Osteoblast (primary cell): ENCODE results near the gene BMP15. TPM values are rescaled to one million over a fixed set of nuclear protein-coding genes. Genes with fewer than 3 reads are reported as not detected.

ENCODE experiments used
- DNase-seq: peaks from one replicate; pipeline ENCODE4 v3.0.0; 2011; ENCODE audit warnings: low spot score, mixed read lengths; ENCODE audit not compliant: insufficient read length; ENCODE audit errors: missing footprints
- H2AFZ ChIP-seq: 2 replicates; pipeline ENCODE4 v1.6.0; 2011; ENCODE audit warnings: mild to moderate bottlenecking, low read length
- H3K27ac ChIP-seq: 2 replicates; pipeline ENCODE4 v1.5.1; 2011; ENCODE audit warnings: mild to moderate bottlenecking, low read depth, low read length, moderate library complexity
- H3K27me3 ChIP-seq: 2 replicates; pipeline ENCODE4 v1.6.0; 2012; ENCODE audit warnings: mild to moderate bottlenecking, control low read depth, inconsistent platforms, low read length, moderate library complexity; ENCODE audit not compliant: insufficient read depth
- H3K36me3 ChIP-seq: 2 replicates; pipeline ENCODE4 v1.5.1; 2011; ENCODE audit warnings: mild to moderate bottlenecking, low read length, control low read depth, moderate library complexity; ENCODE audit not compliant: insufficient read depth
- H3K4me1 ChIP-seq: 2 replicates; pipeline ENCODE4 v1.5.1; 2011; ENCODE audit warnings: mild to moderate bottlenecking, low read length, control low read depth, moderate library complexity; ENCODE audit not compliant: insufficient read depth
- H3K4me2 ChIP-seq: 2 replicates; pipeline ENCODE4 v1.6.0; 2011; ENCODE audit warnings: mild to moderate bottlenecking, low read length; ENCODE audit not compliant: insufficient read depth
- H3K4me3 ChIP-seq: fragments of 200-600 bp; sonication (generic); 3 replicates; pipeline ENCODE4 v1.5.1; 2012; ENCODE audit warnings: mild to moderate bottlenecking, low read length, inconsistent platforms; ENCODE audit not compliant: insufficient read depth
- H3K79me2 ChIP-seq: 2 replicates; pipeline ENCODE4 v1.6.0; 2012; ENCODE audit warnings: mild to moderate bottlenecking, low read length, control low read depth, inconsistent platforms; ENCODE audit not compliant: insufficient read depth
- H3K9me3 ChIP-seq: 2 replicates; pipeline ENCODE4 v1.5.1; 2011; ENCODE audit warnings: low read depth, low read length, control low read depth
- H4K20me1 ChIP-seq: 2 replicates; pipeline ENCODE4 v1.6.0; 2012; ENCODE audit warnings: mild to moderate bottlenecking, low read length, control low read depth; ENCODE audit not compliant: insufficient read depth
- CTCF ChIP-seq: IDR thresholded peaks from 2 replicates; pipeline ENCODE4 v1.5.1; 2011; ENCODE audit warnings: mild to moderate bottlenecking, low read depth, low read length, moderate library complexity; ENCODE audit errors: extremely low read depth
- total RNA-seq: library from RNA; depleted of rRNA; stranded (reverse); fragments of >200 nt; gene quantifications from 2 replicates; pipeline ENCODE4 v1.2.3, GENCODE V29; 2012

Gene BMP15
- not detected in 2 replicates for total RNA-seq

GRCh38 chrX:50910685-50911176, at the start of gene BMP15:
Gene BMP15 (plus strand): TSS chrX:50910735. CDS start chrX:50910784, 49 bp downstream.
- H3K4me1 ChIP-seq = no peaks in the 10 kb centered on the region
- no peaks in the 10 kb centered on the region for H4K20me1 ChIP-seq
- H3K4me2 ChIP-seq = no peak within 1 kb of the TSS
- H3K79me2 ChIP-seq = no peaks in the 10 kb centered on the region
- no peak for DNase-seq
- H3K27me3 ChIP-seq = peaks cover 7% of the 10 kb centered on the region
- H3K4me3 ChIP-seq = no peak within 1 kb of the TSS
- TF ChIP-seq CTCF = no peak
- H3K27ac ChIP-seq = no peak within 1 kb of the TSS
- H3K9me3 ChIP-seq = no peaks in the 10 kb centered on the region
- no peaks in the 10 kb centered on the region for H3K36me3 ChIP-seq
- H2AFZ ChIP-seq = no peak within 1 kb of the TSS

DNA sequence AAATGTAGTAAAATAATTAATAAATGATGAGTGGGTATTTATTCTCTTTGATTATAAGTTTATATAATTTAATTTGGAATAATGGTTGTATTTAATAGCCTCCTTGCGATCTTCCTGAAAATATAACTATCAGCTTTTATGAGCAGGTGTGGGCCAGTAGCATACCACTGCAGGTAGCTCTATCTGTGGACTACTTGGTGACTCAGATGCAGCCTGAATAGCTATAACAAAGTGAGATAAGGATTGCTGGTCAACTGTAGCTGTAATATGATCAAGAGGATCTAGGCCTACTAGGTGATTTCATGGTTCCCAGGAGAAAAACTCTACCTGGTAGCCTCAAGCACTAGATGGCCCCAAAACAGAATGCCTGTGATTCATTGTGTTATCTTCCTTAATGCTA, 47.1 kb upstream of the BMP15 start:
- H3K27ac ChIP-seq = no peak overlapping the region
- no peaks in the 10 kb centered on the region for H3K79me2 ChIP-seq
- no peaks in the 10 kb centered on the region for H4K20me1 ChIP-seq
- no peaks in the 10 kb centered on the region for H3K36me3 ChIP-seq
- no peak overlapping the region for H3K4me2 ChIP-seq
- peaks cover 4% of the 10 kb centered on the region for H3K27me3 ChIP-seq
- H3K9me3 ChIP-seq = no peaks in the 10 kb centered on the region
- no peak for DNase-seq
- no peak for TF ChIP-seq CTCF
- no peak overlapping the region for H3K4me3 ChIP-seq
- no peak overlapping the region for H2AFZ ChIP-seq
- no peaks in the 10 kb centered on the region for H3K4me1 ChIP-seq

- Histone ChIP-seq H3K36me3 (no peaks in the 10 kb centered on the region), H3K9me3 (no peaks in the 10 kb centered on the region), H3K79me2 (no peaks in the 10 kb centered on the region), H3K4me1 (no peaks in the 10 kb centered on the region), H3K4me3 (no peak overlapping the region), H3K4me2 (no peak overlapping the region), H2AFZ (no peak overlapping the region), H4K20me1 (no peaks in the 10 kb centered on the region), H3K27me3 (peaks cover 4% of the 10 kb centered on the region), H3K27ac (no peak overlapping the region)
- no peak for TF ChIP-seq CTCF
- peak; percentile 9 for DNase-seq
Measured at GRCh38 chrX:50865311-50865710, 45.2 kb upstream of the BMP15 start.

DNA sequence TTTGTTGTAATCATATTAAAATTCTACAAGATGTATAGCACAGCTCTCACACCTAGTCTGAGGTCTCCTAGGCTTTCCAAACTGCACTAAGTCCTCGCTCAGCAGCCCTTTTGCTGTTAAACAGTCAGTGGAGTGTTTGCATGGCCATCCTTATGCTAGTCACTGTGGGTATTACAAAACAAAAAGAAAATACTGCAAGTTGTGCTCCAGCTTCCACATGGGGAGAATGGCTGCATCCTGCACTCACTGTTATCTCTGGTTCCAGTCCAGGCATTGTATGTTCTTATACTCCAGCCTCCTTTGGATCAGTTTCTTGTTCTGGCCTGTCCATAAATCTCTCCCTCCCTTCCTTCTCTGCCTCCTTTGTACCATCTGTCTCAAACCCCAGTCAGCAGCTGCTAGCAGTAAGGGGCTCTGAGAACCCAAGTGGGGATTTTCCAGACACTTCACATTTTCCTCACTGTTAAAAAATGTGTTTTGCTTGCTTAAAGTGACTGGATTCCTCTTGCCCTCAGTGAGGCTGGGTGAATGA, 38.5 kb upstream of the BMP15 start:
- Histone ChIP-seq H3K79me2 (no peaks in the 10 kb centered on the region), H3K4me2 (no peak overlapping the region), H3K27me3 (peaks cover 6% of the 10 kb centered on the region), H4K20me1 (no peaks in the 10 kb centered on the region), H3K4me1 (no peaks in the 10 kb centered on the region), H3K27ac (no peak overlapping the region), H2AFZ (no peak overlapping the region), H3K4me3 (no peak overlapping the region), H3K9me3 (no peaks in the 10 kb centered on the region), H3K36me3 (no peaks in the 10 kb centered on the region)
- no peak for TF ChIP-seq CTCF
- no peak for DNase-seq
